ENCODE data around the gene LILRB2. TPM values are rescaled to one million over a fixed set of nuclear protein-coding genes. Genes with fewer than 3 reads are reported as not detected.

Gene LILRB2
- total and polyA plus RNA-seq, 2 donors (not counting 3 experiments of a cell fraction or from before 2014, with no cell fraction given), result not detected

DNA sequence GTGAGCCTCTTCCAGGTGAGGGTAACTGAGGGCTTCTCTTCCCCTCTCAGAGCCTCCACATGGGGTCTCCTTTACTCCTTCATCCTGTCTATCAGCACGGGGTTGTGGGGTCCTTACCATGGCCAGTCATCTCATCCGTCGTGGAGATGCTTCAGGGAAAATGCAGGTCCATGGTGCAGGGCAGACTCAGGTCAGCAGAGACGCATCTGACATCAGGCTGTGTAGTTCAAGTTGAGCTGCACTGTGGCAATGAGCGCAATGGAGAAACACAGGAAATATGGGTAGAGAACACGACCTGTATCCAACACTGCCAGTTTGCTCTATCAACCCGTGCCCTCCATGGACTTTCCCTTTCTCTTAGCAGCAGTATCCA is 18.2 kb upstream of the LILRB2 start:
- CTCF ChIA-PET, result no interaction called here
- intact Hi-C loops (cut with micrococcal nuclease), result loop anchor here (5.0 kb wide), 1 partner anchor 333 kb away; the partner anchor contains the start of gene LILRB1
- FAIRE-seq, result no peak

More for the DNA sequence above, 18.2 kb upstream of the LILRB2 start:
- DNase-seq (ENCODE audit: low read depth, low spot score), result no peak
- TF ChIP-seq POLR2AphosphoS5 (IDR thresholded peaks at IDR 0.05; ENCODE audit: insufficient read depth, low read depth, low read length) (no peak), EZH2 (IDR thresholded peaks at IDR 0.05; ENCODE audit: borderline replicate concordance, low read depth, low read length, severe bottlenecking) (no peak), GATA2 (IDR thresholded peaks at IDR 0.05; ENCODE audit: insufficient read depth, insufficient read length, low read depth, low read length) (no peak), POLR2A (IDR thresholded peaks at IDR 0.05; ENCODE audit: low read depth, low read length) (no peak), MYC (IDR thresholded peaks at IDR 0.05; ENCODE audit: low read depth, low read length) (no peak), FOS (IDR thresholded peaks at IDR 0.05; ENCODE audit: borderline replicate concordance, insufficient read depth, low read length) (no peak), JUN (IDR thresholded peaks at IDR 0.05; ENCODE audit: borderline replicate concordance, insufficient read depth, insufficient read length, low read depth) (no peak)
- TF ChIP-seq, protein P1, sequence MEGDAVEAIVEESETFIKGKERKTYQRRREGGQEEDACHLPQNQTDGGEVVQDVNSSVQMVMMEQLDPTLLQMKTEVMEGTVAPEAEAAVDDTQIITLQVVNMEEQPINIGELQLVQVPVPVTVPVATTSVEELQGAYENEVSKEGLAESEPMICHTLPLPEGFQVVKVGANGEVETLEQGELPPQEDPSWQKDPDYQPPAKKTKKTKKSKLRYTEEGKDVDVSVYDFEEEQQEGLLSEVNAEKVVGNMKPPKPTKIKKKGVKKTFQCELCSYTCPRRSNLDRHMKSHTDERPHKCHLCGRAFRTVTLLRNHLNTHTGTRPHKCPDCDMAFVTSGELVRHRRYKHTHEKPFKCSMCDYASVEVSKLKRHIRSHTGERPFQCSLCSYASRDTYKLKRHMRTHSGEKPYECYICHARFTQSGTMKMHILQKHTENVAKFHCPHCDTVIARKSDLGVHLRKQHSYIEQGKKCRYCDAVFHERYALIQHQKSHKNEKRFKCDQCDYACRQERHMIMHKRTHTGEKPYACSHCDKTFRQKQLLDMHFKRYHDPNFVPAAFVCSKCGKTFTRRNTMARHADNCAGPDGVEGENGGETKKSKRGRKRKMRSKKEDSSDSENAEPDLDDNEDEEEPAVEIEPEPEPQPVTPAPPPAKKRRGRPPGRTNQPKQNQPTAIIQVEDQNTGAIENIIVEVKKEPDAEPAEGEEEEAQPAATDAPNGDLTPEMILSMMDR (IDR thresholded peaks at IDR 0.05; ENCODE audit: extremely low read depth in 1 of 2, insufficient read depth in 1 of 2, low read depth in 1 of 2, low read length in 2 of 2), result no peak
- TF ChIP-seq, protein P2, sequence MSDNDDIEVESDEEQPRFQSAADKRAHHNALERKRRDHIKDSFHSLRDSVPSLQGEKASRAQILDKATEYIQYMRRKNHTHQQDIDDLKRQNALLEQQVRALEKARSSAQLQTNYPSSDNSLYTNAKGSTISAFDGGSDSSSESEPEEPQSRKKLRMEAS (IDR thresholded peaks at IDR 0.05; ENCODE audit: insufficient read depth, insufficient read length), result no peak
- Histone ChIP-seq H4K20me1 (replicated peaks; ENCODE audit: control insufficient read depth, extremely low read depth, insufficient read depth, low read length) (no peaks in the 10 kb centered on the region), H3K9ac (replicated peaks; ENCODE audit: extremely low read depth, insufficient read depth, low read length) (no peak overlapping the region), H3K27ac (ENCODE audit: insufficient read depth, low read depth, low read length) (no peak overlapping the region), H3K36me3 (ENCODE audit: control insufficient read depth in 2 of 2, extremely low read depth in 1 of 2, insufficient read depth in 2 of 2, low read length in 2 of 2) (no peaks in the 10 kb centered on the region), H2AFZ (ENCODE audit: low read depth, low read length) (no peak overlapping the region), H3K4me1 (ENCODE audit: control insufficient read depth, extremely low read depth, insufficient read depth, low read length) (no peaks in the 10 kb centered on the region), H3K27me3 (ENCODE audit: control insufficient read depth in 2 of 2, insufficient read depth in 2 of 2, low read length in 2 of 2) (no peaks in the 10 kb centered on the region), H3K9me1 (replicated peaks; ENCODE audit: control insufficient read depth, extremely low read depth, insufficient read depth, low read length) (no peaks in the 10 kb centered on the region), H3K79me2 (ENCODE audit: control insufficient read depth, insufficient read depth, low read length) (no peaks in the 10 kb centered on the region), H3K9me3 (replicated peaks; ENCODE audit: control insufficient read depth, insufficient read depth, low read length) (no peaks in the 10 kb centered on the region), H3K4me2 (ENCODE audit: insufficient read depth, low read length) (no peak overlapping the region), H3K4me3 (replicated peaks in 1 of 3; ENCODE audit: insufficient read depth in 1 of 3, low read depth in 1 of 3, low read length in 3 of 3) (no peak overlapping the region)
- POLR2A ChIA-PET, result no interaction called here
- no TSS peak for BruUV-seq (replicated peaks)
- dilution Hi-C loops (cut with MboI; ENCODE audit: extremely low pct_ligation_motif_present, low sequenced_read_pairs), result no loop called here

Measured in endothelial cell of umbilical vein (primary cell).